CD14-positive monocyte (primary cell): ENCODE data around the gene MICOS13. TPM values are rescaled to one million over a fixed set of nuclear protein-coding genes. Genes with fewer than 3 reads are reported as not detected.

ENCODE experiments used
- DNase-seq, 3 donors: peaks; one replicate each; pipeline ENCODE4 v3.0.0-alpha.2; 2011 to 2022
- H2AFZ ChIP-seq: 2 replicates; pipeline ENCODE4 v1.6.0; 2012; ENCODE audit warnings: mild to moderate bottlenecking, low read depth, low read length, inconsistent platforms; ENCODE audit not compliant: insufficient read depth, poor library complexity, severe bottlenecking
- H3K27ac ChIP-seq, 2 donors: 1 replicate in 1 of 2; 2 replicates in 1 of 2; pipeline ENCODE4 v1.5.1; 2012 to 2013; ENCODE audit warnings: low read length in 2 of 2, control low read depth in 1 of 2, inconsistent platforms in 1 of 2, low read depth in 1 of 2, mild to moderate bottlenecking in 1 of 2
- H3K27me3 ChIP-seq, 2 donors: one replicate each; pipeline versions ENCODE4 v1.6.0 to v1.6.1; 2011 to 2013; ENCODE audit warnings: low read length in 2 of 2; ENCODE audit not compliant: control insufficient read depth in 2 of 2, insufficient read depth in 2 of 2
- H3K36me3 ChIP-seq, 2 donors: replicated peaks in 1 of 2; 1 replicate in 1 of 2; 2 replicates in 1 of 2; pipeline versions ENCODE4 v1.5.1 to v1.6.1; 2012 to 2013; ENCODE audit warnings: low read length in 2 of 2, control low read depth in 1 of 2, inconsistent platforms in 1 of 2, mild to moderate bottlenecking in 1 of 2; ENCODE audit not compliant: insufficient read depth in 2 of 2, control insufficient read depth in 1 of 2
- H3K4me1 ChIP-seq, 2 donors: 1 replicate in 1 of 2; 2 replicates in 1 of 2; pipeline versions ENCODE4 v1.5.1 to v1.6.1; 2012 to 2013; ENCODE audit warnings: low read length in 2 of 2, control low read depth in 1 of 2, inconsistent platforms in 1 of 2, mild to moderate bottlenecking in 1 of 2, moderate library complexity in 1 of 2; ENCODE audit not compliant: insufficient read depth in 2 of 2, control insufficient read depth in 1 of 2
- H3K4me2 ChIP-seq: replicated peaks from 2 replicates; pipeline ENCODE3; 2012; ENCODE audit warnings: low read length, moderate library complexity, mild to moderate bottlenecking; ENCODE audit not compliant: poor library complexity, severe bottlenecking; ENCODE audit errors: extremely low read depth
- H3K4me3 ChIP-seq, 3 experiments: fragments of 200-600 bp in 1 of 3; sonication (generic) in 1 of 3; replicated peaks in 1 of 3; 1 replicate in 2 of 3; 2 replicates in 1 of 3; pipeline ENCODE4 v1.5.1; 2011 to 2013; ENCODE audit warnings: low read length in 3 of 3, mild to moderate bottlenecking in 3 of 3, control low read depth in 2 of 3, low read depth in 2 of 3, inconsistent platforms in 1 of 3, moderate library complexity in 1 of 3
- H3K79me2 ChIP-seq: 2 replicates; pipeline ENCODE4 v1.6.0; 2012; ENCODE audit warnings: mild to moderate bottlenecking, control low read depth, inconsistent platforms, low read length, moderate library complexity; ENCODE audit not compliant: insufficient read depth
- H3K9ac ChIP-seq: 2 replicates; pipeline ENCODE4 v1.6.0; 2017; ENCODE audit warnings: low read length, mild to moderate bottlenecking; ENCODE audit not compliant: insufficient read depth, poor library complexity, severe bottlenecking
- H3K9me3 ChIP-seq, 2 donors: replicated peaks in 1 of 2; 1 replicate in 1 of 2; 2 replicates in 1 of 2; pipeline versions ENCODE4 v1.5.1 to v1.6.1; 2012 to 2013; ENCODE audit warnings: low read length in 2 of 2, control low read depth in 1 of 2; ENCODE audit not compliant: control insufficient read depth in 1 of 2, insufficient read depth in 1 of 2
- H4K20me1 ChIP-seq: 2 replicates; pipeline ENCODE4 v1.6.0; 2012; ENCODE audit warnings: mild to moderate bottlenecking, low read length, control low read depth, moderate library complexity; ENCODE audit not compliant: insufficient read depth
- H3K27ac Mint-ChIP-seq, 7 donors: one replicate each; pipeline ENCODE4 v1.8.0; 2020; ENCODE audit warnings: mild to moderate bottlenecking in 7 of 7, mixed read lengths in 7 of 7, moderate library complexity in 6 of 7, inconsistent platforms in 2 of 7
- H3K27me3 Mint-ChIP-seq, 3 donors: one replicate each; pipeline ENCODE4 v1.8.0; 2021 to 2022; ENCODE audit warnings: low read depth in 3 of 3, mild to moderate bottlenecking in 3 of 3, mixed read lengths in 3 of 3, moderate library complexity in 3 of 3, inconsistent platforms in 1 of 3
- H3K36me3 Mint-ChIP-seq, 2 donors: one replicate each; pipeline ENCODE4 v1.8.0; 2020; ENCODE audit warnings: mixed read lengths in 2 of 2, inconsistent platforms in 1 of 2, mild to moderate bottlenecking in 1 of 2
- H3K4me1 Mint-ChIP-seq: one replicate; pipeline ENCODE4 v1.8.0; 2020; ENCODE audit warnings: mild to moderate bottlenecking, mixed read lengths
- H3K4me3 Mint-ChIP-seq, 2 donors: one replicate each; pipeline ENCODE4 v1.8.0; 2020; ENCODE audit warnings: mild to moderate bottlenecking in 2 of 2, mixed read lengths in 2 of 2, moderate library complexity in 1 of 2
- H3K9me3 Mint-ChIP-seq, 7 donors: one replicate each; pipeline ENCODE4 v1.8.0; 2020 to 2022; ENCODE audit warnings: mixed read lengths in 7 of 7, mild to moderate bottlenecking in 6 of 7, moderate library complexity in 6 of 7, inconsistent platforms in 2 of 7
- CTCF ChIP-seq: fragments of 200-600 bp; IDR thresholded peaks from one replicate; pipeline ENCODE4 v1.8.0; 2022; ENCODE audit warnings: antibody characterized with exemption, mild to moderate bottlenecking
- WGBS: methylation state at CpG from one replicate; pipeline ENCODE4 v1.1.5; 2013; ENCODE audit warnings: missing lambda C conversion rate; ENCODE audit not compliant: insufficient coverage; 5-methylcytosine and 5-hydroxymethylcytosine counted together
- intact Hi-C, 2 donors: fragments of 100-400 bp; cut with micrococcal nuclease; formaldehyde crosslinking; loops; one replicate each; pipeline versions ENCODE4 v1.15.0 to v1.15.1; 2023
- polyA minus RNA-seq: library from RNA; depleted of rRNA, polyadenylated mRNA; stranded (reverse); fragments of >200 nt; gene quantifications from 2 replicates; pipeline ENCODE4 v1.2.3, GENCODE V29; 2012
- polyA plus RNA-seq, 3 donors: library from polyadenylated mRNA; depleted of rRNA in 1 of 3; unstranded in 2 of 3; stranded (reverse) in 1 of 3; fragments of 300-500 nt in 2 of 3; fragments of >200 nt in 1 of 3; fragmentation: Illumina TruSeq in 2 of 3; gene quantifications; 1 replicate in 2 of 3; 2 replicates in 1 of 3; pipeline ENCODE4 v1.2.3, GENCODE V29; 2012 to 2021
- total RNA-seq, 12 experiments: library from RNA in 1 of 12; stranded (reverse) in 1 of 12; fragments of 120-200 nt in 1 of 12; gene quantifications; one replicate each; pipeline ENCODE4 v1.2.4 and lab custom pipeline; 2013 to 2026; ENCODE audit warnings: mixed read lengths in 6 of 12, inconsistent platforms in 1 of 12

Gene MICOS13
- total RNA-seq (2013): 41.4 TPM
- 10 to 100 TPM; 22.5 to 82.7 (median 78.6) TPM for polyA plus RNA-seq
- polyA minus RNA-seq: 13.4 and 25.3 TPM in 2 replicates
- 2.3 to 10.6 (median 8.4) reads per million in 11 experiments for total RNA-seq (lab: John Stamatoyannopoulos, UW)

- H3K4me1 ChIP-seq: peaks cover 14 to 20% of the 10 kb centered on the region in 2 donors
- peak within 1 kb of the TSS; percentile 92 for H3K4me2 ChIP-seq
- H4K20me1 ChIP-seq: no peaks in the 10 kb centered on the region
- peak within 1 kb of the TSS; percentile 78 to 93 for H3K27ac ChIP-seq
- intact Hi-C loops: loop anchor here (2.0 to 10.0 kb wide), 4 partner anchors 58 to 694 kb away; partner anchors contain the start of genes ALKBH7 (in 1 of the 2), DUS3L (in 1 of the 2), NDUFA11 (in 1 of the 2) and PSPN (in 1 of the 2)
- H3K36me3 ChIP-seq: no peaks in the 10 kb centered on the region
- Mint-ChIP-seq H3K36me3 (no peaks in the 10 kb centered on the region), H3K27ac (peak within 1 kb of the TSS; percentile 94 to 99 (median 98)), H3K4me1 (peaks cover 21% of the 10 kb centered on the region), H3K9me3 (peaks cover 0 to 2% (median 0%) of the 10 kb centered on the region in 7 donors), H3K4me3 (peak within 1 kb of the TSS; percentile 97 to 99), H3K27me3 (peaks cover 0 to 5% (median 5%) of the 10 kb centered on the region in 3 donors)
- DNase-seq: peak; percentile 97 to 99 (median 99)
- H3K27me3 ChIP-seq: no peaks in the 10 kb centered on the region
- peak within 1 kb of the TSS; percentile 96 for H2AFZ ChIP-seq
- TF ChIP-seq CTCF: no peak
- peak within 1 kb of the TSS; percentile 86 to 99 (median 95) for H3K4me3 ChIP-seq
- peak within 1 kb of the TSS; percentile 91 for H3K9ac ChIP-seq
- H3K79me2 ChIP-seq: peaks cover 8% of the 10 kb centered on the region
- no peaks in the 10 kb centered on the region for H3K9me3 ChIP-seq
- 0% methylated on average over 89 of the region's 94 CpGs for WGBS
Measured at GRCh38 chr19:5680437-5681368, at the start of gene MICOS13, which contains the start of gene HSD11B1L. Gene MICOS13, minus strand, starts transcription at chr19:5680516. Its CDS starts 30 bp downstream, at chr19:5680486. Gene HSD11B1L, plus strand, starts transcription at chr19:5681027. Its CDS starts 3,806 bp downstream, at chr19:5684833.

DNA sequence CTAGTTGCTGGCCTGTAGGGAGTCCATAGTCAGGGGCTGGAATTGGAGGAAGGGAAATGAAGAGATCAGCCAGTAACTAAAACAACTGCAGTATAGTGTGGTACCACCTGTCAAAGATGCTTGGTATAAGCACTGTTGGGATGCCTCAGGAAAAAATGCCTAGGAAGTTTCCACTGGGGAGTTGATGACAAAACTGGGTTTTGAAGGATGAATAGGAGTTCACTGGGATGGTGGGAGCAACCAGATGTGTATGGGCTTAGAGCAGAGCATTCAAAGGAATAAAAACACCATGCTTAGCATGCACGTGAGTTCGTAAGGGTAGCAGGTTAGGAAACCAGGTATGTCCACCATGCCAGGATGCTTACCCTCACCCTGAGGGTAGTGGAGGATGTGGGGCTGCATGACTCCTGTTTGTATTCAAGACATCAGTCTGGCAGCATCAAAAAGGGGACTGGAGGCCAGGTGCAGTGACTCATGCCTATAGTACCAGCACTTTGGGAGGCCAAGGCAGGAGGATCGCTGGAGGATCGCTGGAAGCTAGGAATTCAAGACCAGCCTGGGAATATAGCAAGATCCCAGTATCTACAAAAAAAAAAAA is 47.2 kb upstream of the MICOS13 start:
- H3K27me3 Mint-ChIP-seq: peaks cover 0 to 13% (median 3%) of the 10 kb centered on the region in 3 donors
- no peak for TF ChIP-seq CTCF
- Histone ChIP-seq H3K36me3 (no peaks in the 10 kb centered on the region), H3K79me2 (no peaks in the 10 kb centered on the region), H3K27ac (no peak overlapping the region), H3K4me2 (no peak overlapping the region), H4K20me1 (no peaks in the 10 kb centered on the region), H3K4me1 (no peaks in the 10 kb centered on the region), H3K9ac (no peak overlapping the region), H3K4me3 (no peak overlapping the region), H3K9me3 (no peaks in the 10 kb centered on the region), H3K27me3 (no peaks in the 10 kb centered on the region), H2AFZ (no peak overlapping the region)
- H3K27ac Mint-ChIP-seq: no peak overlapping the region
- intact Hi-C loops: no loop called here
- 100% methylated on average over 2 of the region's 4 CpGs for WGBS
- H3K4me3 Mint-ChIP-seq: no peak overlapping the region
- DNase-seq: no peak
- H3K9me3 Mint-ChIP-seq: peaks cover 0 to 17% (median 3%) of the 10 kb centered on the region in 7 donors
- H3K4me1 Mint-ChIP-seq: no peaks in the 10 kb centered on the region
- H3K36me3 Mint-ChIP-seq: no peaks in the 10 kb centered on the region
